CD4-positive, alpha-beta T cell treated with Interferon gamma for 1 hour (primary cell): ENCODE measurements around the gene HSCB.
"Not testable (repeated sequence)": the region's sequence is repeated elsewhere in the genome, so short reads cannot be mapped to it uniquely, and the experiment has no call there.

Experiments
- DNase-seq: peaks from one replicate; pipeline ENCODE4 v3.0.0-alpha.2; 2020

HSCB gene

DNA sequence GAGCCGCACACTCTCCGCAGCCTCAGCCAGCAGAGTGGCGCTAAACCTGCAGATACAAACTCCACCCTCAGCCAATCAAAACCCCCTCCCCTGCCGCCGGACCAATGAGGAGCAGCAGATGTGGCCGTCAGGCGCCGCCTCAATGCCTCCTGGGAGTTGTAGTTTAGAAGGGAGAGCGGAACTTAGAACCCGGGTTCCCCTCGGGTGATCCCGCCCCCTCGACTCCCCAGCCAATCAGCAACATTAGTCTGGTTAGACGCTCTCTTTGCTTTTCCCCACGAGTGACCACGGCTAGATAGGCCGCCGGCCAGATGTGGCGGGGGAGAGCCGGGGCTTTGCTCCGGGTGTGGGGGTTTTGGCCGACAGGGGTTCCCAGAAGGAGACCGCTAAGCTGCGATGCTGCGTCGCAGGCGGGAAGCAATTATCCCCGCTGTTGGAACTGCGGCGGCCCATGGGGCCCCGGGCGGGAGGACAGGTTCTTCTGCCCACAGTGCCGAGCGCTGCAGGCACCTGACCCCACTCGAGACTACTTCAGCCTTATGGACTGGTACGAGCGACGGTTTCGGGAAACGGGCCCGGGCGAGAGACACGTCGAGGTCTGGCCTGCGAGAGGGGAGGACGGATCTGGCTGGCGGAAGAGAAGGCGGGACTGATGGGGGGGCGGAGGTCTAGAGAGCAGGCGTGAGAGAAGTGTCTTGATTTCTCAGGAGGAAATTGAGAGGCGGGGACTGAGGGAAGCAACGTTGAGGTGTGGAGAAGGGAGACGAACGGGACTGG lies at the start of gene HSCB, which contains the start of gene CHEK2:
TSS of gene HSCB (plus strand) at position 255 of the 777 bp plus-strand sequence. CDS start at position 312, 57 bp downstream.
TSS of gene CHEK2 (minus strand) at position 36 of the 777 bp plus-strand sequence. CDS start 7,099 bp downstream, outside the sequence.
- peak; percentile 98 for DNase-seq

GRCh38 chr22:28693041-28693760 lies 48.6 kb upstream of the HSCB start:
- DNase-seq = not testable (repeated sequence)

DNA sequence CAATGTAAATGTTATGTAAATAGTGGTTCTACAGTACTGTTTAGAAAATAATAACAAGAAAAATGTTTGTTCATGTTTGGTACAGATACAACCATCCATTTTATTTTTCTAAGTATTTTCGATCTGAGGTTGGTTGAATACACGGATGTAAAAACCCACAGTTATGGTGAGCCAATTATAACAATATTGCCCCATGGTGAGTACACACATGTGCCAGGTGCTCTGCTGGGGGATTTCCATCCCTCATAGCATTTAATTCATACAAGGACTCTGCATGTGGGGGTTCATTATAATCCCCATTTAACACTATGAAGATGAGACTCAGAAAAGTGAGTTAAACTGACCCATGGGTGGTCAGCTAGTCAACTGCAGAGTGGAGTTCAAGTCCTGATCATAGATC lies 38.9 kb upstream of the HSCB start:
- no peak for DNase-seq

- no peak for DNase-seq
Observed at GRCh38 chr22:28703436-28703835, 38.4 kb upstream of the HSCB start.

- DNase-seq = no peak
Observed at GRCh38 chr22:28706845-28707244, 35.0 kb upstream of the HSCB start.

DNA sequence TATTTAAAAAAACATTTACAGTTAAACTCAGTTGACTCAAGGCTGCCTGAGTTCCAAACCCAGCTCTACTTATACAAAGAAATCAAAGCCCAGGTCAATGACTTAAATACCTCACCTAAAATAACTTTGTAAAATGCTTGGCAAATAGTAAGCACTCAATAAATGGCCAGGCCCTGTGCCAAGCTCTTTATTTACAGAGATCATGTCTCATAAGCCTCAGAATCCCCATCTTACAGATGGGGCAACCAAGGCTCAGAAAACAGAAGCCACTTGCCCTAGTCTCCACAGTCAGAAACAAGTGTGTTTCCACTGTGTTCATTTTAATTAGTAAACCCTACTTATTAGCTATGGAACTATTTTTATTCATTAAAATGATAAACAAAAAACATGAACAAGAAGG lies 31.7 kb upstream of the HSCB start:
- DNase-seq = no peak

GRCh38 chr22:28710576-28711191 lies 31.2 kb upstream of the HSCB start:
- DNase-seq = no peak

- DNase-seq = no peak
Observed at GRCh38 chr22:28711341-28711740, 30.5 kb upstream of the HSCB start.

DNA sequence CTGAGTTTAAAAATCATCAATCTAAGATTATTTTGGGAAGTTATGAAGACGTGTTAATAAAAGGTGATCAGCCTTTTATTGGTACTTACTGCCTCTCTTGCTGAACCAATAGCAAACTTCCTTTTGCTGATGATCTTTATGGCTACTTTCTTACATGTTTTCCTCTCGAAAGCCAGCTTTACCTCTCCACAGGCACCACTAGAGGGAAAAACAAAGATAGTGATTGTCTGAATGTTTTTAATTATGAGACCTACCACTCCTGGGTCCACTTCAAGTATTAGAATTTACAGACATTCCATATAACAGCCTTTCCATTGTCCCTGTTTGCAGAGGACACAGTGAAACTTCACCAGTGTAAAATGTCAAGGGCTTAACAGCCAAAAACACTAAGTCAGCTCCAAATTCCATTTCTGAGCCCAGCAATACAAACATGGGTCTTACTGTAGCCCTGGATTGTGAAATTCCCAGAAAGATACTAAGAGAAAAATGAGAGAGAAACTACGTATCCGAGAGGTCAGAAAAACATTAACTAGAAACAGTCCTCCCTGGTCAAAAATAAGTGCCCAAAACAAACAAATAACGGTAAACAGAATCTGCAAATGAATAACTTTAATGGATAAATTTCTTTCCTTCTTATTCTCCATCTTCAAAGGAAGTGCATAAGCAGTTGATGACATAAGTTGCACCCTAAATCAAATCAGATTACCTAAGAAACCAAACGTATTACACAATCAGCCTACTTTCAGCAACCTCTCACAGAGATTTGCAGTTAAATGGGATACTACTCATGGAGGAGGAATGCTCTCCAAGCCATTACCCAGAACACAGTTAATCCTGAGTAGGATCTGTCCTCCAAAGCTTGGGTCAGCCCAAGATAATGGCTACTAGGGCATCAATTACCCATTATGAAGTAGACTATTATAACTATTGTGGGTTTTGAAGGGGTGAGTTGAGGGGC lies 29.7 kb upstream of the HSCB start:
- DNase-seq = no peak

GRCh38 chr22:28714043-28714628 lies 27.7 kb upstream of the HSCB start:
- no peak for DNase-seq

DNA sequence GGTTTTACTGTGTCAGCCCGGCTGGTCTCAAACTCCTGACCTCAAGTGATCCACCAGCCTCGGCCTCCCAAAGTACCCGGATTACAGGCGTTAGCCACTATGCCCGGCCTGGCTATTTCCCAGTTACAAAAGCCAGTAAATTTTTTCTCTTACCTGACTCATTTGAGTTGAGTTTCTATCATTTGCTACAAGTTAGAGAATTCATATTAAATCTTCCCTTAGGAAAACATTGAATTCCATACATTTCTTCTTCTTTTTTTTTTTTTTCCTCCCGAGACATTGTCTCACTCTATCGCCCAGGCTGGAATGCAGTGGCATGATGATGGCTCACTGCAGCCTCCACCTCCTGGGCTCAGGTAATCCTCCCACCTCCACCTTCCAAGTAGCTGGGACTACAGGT lies 26.2 kb upstream of the HSCB start:
- DNase-seq = no peak

GRCh38 chr22:28716686-28717085 lies 25.2 kb upstream of the HSCB start:
- DNase-seq = no peak

GRCh38 chr22:28718044-28718443 lies 23.8 kb upstream of the HSCB start:
- DNase-seq = no peak

DNA sequence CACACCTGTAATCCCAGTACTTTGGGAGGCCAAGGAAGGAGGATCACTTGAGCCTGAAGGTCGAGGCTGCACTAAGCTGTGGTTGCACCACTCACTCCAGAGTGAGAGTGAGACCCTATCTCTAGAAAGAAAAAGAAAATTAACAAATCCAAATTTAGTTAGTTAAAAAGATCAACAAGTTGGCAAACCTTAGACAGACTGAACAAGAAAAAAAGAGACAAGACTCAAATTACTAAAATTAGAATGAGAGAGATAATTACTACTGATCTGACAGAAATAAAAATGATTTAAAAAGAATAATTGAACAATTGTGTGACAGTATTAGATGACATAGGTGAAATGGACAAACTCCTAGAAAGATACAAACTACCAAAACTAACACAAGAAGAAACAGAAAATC lies 13.8 kb upstream of the HSCB start:
- DNase-seq = no peak

DNA sequence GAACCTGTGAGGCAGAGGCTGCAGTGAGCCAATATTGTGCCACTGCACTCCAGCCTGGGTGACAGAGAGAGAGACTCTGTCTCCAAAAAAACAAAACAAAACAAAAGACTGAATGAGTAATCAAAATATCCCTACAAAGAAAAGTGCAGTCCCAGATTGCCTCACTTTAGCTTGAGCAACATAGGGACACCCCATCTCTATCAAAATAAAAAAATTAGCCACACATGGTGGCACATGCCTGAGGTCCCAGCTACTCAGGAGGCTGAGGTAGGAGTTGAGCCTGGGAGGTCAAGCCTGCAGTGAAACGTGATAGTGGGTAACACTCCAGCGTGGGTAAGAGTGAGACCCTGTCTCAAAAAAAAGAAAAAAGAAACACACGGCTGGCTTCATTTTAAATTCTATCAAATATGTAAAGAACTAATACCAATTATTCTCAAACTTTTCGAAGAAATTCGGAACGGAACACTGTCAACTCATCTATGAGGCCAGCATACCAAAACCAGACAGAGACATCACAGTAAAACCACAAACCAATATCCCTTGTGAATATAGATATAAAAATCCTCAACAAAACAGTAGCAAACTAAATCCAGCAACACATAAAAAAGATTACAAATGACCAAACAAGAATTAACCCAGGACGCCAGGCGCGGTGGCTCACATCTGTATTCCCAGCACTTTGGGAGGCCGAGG lies 13.1 kb upstream of the HSCB start:
- no peak for DNase-seq

GRCh38 chr22:28730179-28730578 lies 11.7 kb upstream of the HSCB start:
- no peak for DNase-seq

DNA sequence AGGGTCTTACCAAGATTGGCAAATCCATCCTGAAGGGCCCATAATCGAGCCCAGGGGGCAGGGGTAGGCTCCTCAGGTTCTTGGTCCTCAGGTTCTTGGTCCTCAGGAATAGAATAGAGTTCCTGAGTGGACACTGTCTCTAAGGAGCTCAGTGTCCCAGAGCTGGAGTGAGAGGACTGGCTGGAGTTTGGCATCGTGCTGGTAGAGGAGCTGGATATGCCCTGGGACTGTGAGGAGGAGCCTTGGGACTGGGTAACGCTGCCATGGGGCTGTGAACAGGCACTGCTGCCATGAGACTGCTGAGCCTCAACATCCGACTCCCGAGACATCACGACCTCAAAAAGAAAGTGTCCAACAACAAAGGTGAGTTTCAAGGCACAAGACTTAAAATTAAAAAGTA lies 7.4 kb upstream of the HSCB start:
- DNase-seq = no peak

DNA sequence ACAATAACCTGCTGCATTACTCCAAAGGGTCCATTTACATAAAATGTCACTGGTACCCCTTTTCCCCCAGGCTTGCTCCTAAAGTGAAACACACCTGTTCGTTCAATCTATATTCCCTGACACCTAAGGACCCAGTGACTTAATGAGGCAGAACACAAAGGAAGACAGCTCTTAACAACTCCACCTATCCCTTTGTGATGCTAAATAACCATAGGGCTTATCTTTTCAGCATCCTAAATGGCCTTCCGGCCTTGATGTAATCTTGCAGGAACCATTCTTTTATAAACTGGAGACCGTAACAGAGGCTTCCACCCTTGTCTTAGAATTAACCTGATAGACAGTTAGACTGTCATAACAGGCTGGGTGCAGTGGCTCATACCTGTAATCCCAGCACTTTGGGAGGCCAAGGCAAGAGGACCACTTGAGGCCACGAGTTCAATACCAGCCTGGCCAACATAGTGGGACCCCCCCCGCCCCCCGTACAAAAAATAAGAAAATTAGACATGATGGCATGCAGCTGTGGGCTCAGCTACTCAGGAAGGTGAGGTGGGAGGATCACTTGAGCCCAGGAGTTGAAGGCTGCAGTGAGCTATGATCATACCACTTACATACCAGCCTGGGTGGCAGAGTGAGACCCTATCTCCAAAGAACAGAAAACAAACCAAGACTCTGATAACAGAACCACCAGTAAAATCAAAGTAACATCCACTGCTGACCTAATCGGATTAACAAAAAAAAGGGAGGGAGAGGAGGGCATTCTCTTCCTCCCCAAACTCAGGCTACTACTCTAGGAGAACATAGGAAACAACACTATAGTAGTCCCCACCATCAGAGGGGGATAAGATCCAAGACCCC lies 5.3 kb upstream of the HSCB start:
- no peak for DNase-seq

DNA sequence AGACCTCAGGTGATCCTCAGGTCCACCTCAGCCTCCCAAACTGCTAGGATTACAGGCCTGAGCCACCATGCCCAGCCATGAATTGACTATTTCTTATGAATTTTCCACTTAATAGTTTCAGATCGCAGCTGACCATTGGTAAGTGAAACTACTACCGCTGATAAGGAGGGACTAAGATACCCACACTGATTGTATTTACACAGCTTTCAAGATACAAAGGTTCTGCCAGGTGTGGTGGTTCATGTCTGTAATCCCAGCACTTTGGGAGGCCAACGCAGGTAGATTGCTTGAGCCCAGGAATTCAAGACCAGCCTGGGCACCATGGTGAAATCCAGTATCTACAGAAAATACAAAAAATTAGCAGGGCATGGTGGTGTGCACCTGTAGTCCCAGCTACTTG lies 4.1 kb upstream of the HSCB start:
- DNase-seq = no peak

DNA sequence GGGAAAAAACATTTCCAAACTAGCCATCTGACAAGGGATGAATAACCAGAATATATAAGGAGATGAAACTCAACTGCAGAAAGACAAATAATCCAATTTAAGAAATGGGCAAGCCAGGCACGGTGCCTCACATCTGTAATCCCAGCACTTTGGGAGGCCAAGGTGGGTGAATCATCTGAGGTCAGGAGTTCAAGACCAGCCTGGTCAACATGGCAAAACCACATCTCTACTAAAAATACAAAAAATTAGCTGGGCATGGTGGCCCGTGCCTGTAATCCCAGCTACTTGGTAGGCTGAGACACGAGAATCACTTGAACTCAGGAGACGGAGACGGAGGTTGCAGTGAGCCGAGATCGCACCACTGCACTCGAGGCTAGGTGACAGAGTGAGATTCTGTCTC lies 3.0 kb upstream of the HSCB start:
- not testable (repeated sequence) for DNase-seq
